Mesothelial cell of epicardium (in vitro differentiated cells): ENCODE data around the gene IGF2R. TPM values are rescaled to one million over a fixed set of nuclear protein-coding genes. Genes with fewer than 3 reads are reported as not detected.

Source experiments
- DNase-seq, 2 experiments: peaks; one replicate each; pipeline ENCODE4 v3.0.0; 2021; ENCODE audit warnings: low spot score in 2 of 2; ENCODE audit not compliant: unreplicated experiment in 2 of 2
- H3K27ac Mint-ChIP-seq: 2 replicates; pipeline ENCODE4 v1.8.0; 2021; ENCODE audit warnings: mixed read lengths
- H3K27me3 Mint-ChIP-seq: 2 replicates; pipeline ENCODE4 v1.8.0; 2021; ENCODE audit warnings: low read depth, mixed read lengths
- H3K36me3 Mint-ChIP-seq: 2 replicates; pipeline ENCODE4 v1.8.0; 2021; ENCODE audit warnings: mixed read lengths
- H3K4me1 Mint-ChIP-seq: 2 replicates; pipeline ENCODE4 v1.8.0; 2021; ENCODE audit warnings: mixed read lengths
- H3K4me3 Mint-ChIP-seq: 2 replicates; pipeline ENCODE4 v1.8.0; 2021; ENCODE audit warnings: mild to moderate bottlenecking, moderate library complexity, mixed read lengths
- H3K9me3 Mint-ChIP-seq: 2 replicates; pipeline ENCODE4 v1.8.0; 2021; ENCODE audit warnings: mixed read lengths
- CTCF ChIP-seq: fragments of 200-600 bp; sonication (generic); IDR thresholded peaks from one replicate; pipeline ENCODE4 v1.5.0; 2021; ENCODE audit warnings: antibody characterized with exemption; ENCODE audit not compliant: unreplicated experiment
- total RNA-seq: library from RNA; stranded (reverse); gene quantifications from 3 replicates; pipeline ENCODE4 v1.2.1, GENCODE V29; 2021

IGF2R gene
- total RNA-seq, 1 donor from 2014 or later = 112 TPM

GRCh38 chr6:159969204-159969912 lies 476 bp downstream of the IGF2R start:
- peak; percentile 42 to 65 for DNase-seq
- peaks cover 29% of the 10 kb centered on the region for H3K27me3 Mint-ChIP-seq
- no peak for TF ChIP-seq CTCF
- no peaks in the 10 kb centered on the region for H3K36me3 Mint-ChIP-seq
- H3K4me1 Mint-ChIP-seq = peaks cover 40% of the 10 kb centered on the region
- peak overlapping the region; percentile 86 for H3K4me3 Mint-ChIP-seq
- H3K9me3 Mint-ChIP-seq = no peaks in the 10 kb centered on the region
- H3K27ac Mint-ChIP-seq = peak overlapping the region; percentile 98

- no peaks in the 10 kb centered on the region for H3K9me3 Mint-ChIP-seq
- H3K4me3 Mint-ChIP-seq = peak overlapping the region; percentile 86
- H3K4me1 Mint-ChIP-seq = peaks cover 41% of the 10 kb centered on the region
These were observed 1.0 kb downstream of the IGF2R start for GRCh38 chr6:159969921-159970320.

GRCh38 chr6:159970659-159971063 lies 1.8 kb downstream of the IGF2R start:
- no peaks in the 10 kb centered on the region for H3K9me3 Mint-ChIP-seq
- H3K4me1 Mint-ChIP-seq = peaks cover 41% of the 10 kb centered on the region
- no peak for TF ChIP-seq CTCF
- DNase-seq = no peak
- peak overlapping the region; percentile 86 for H3K4me3 Mint-ChIP-seq
- peaks cover 16% of the 10 kb centered on the region for H3K27me3 Mint-ChIP-seq
- peak overlapping the region; percentile 98 for H3K27ac Mint-ChIP-seq
- H3K36me3 Mint-ChIP-seq = no peaks in the 10 kb centered on the region

More at GRCh38 chr6:159969921-159970320, 1.0 kb downstream of the IGF2R start:
- peak overlapping the region; percentile 98 for H3K27ac Mint-ChIP-seq
- peaks cover 23% of the 10 kb centered on the region for H3K27me3 Mint-ChIP-seq
- no peak for DNase-seq
- no peaks in the 10 kb centered on the region for H3K36me3 Mint-ChIP-seq
- TF ChIP-seq CTCF = no peak

- no peak for TF ChIP-seq CTCF
- Mint-ChIP-seq H3K27me3 (peaks cover 8% of the 10 kb centered on the region), H3K4me3 (peak overlapping the region; percentile 86), H3K9me3 (no peaks in the 10 kb centered on the region), H3K4me1 (peaks cover 43% of the 10 kb centered on the region), H3K36me3 (no peaks in the 10 kb centered on the region), H3K27ac (no peak overlapping the region)
- DNase-seq = no peak
These were observed 2.7 kb downstream of the IGF2R start for GRCh38 chr6:159971341-159972178.

- Mint-ChIP-seq H3K4me3 (no peak overlapping the region), H3K4me1 (peaks cover 52% of the 10 kb centered on the region), H3K36me3 (no peaks in the 10 kb centered on the region), H3K27ac (peak overlapping the region; percentile 31), H3K9me3 (no peaks in the 10 kb centered on the region), H3K27me3 (peaks cover 1% of the 10 kb centered on the region)
- no peak for TF ChIP-seq CTCF
- DNase-seq = no peak
These were observed 3.8 kb downstream of the IGF2R start for GRCh38 chr6:159972506-159973268.
